HEK293 (cell line): Measurements from ENCODE around the gene KMT2D.

ENCODE experiments used
- EGR2 ChIP-seq: fragments of 450-650 bp; formaldehyde crosslinking; IDR thresholded peaks from 2 replicates; pipeline ENCODE4 v1.5.1; 2016; ENCODE audit warnings: low read depth, missing biosample characterization, missing genetic modification characterization
- GLI2 ChIP-seq: fragments of 450-650 bp; formaldehyde crosslinking; IDR thresholded peaks from 2 replicates; pipeline ENCODE4; 2017; ENCODE audit warnings: missing biosample characterization, missing genetic modification characterization, low read depth, borderline replicate concordance
- GLI4 ChIP-seq: fragments of 450-650 bp; formaldehyde crosslinking; IDR thresholded peaks from 2 replicates; pipeline ENCODE4 v1.5.1; 2016; ENCODE audit warnings: missing biosample characterization, missing genetic modification characterization
- HOXA7 ChIP-seq: sonication (generic); formaldehyde crosslinking; IDR thresholded peaks from 2 replicates; pipeline ENCODE4 v1.8.1; 2022; ENCODE audit warnings: missing genetic modification reagents, borderline replicate concordance
- HOXD13 ChIP-seq: sonication (generic); formaldehyde crosslinking; IDR thresholded peaks from 2 replicates; pipeline ENCODE4 v1.8.0; 2022; ENCODE audit warnings: missing genetic modification reagents, borderline replicate concordance
- KLF1 ChIP-seq: fragments of 450-650 bp; formaldehyde crosslinking; IDR thresholded peaks from 2 replicates; pipeline ENCODE4 v1.5.1; 2016; ENCODE audit warnings: missing biosample characterization, missing genetic modification characterization
- SCRT1 ChIP-seq: fragments of 450-650 bp; formaldehyde crosslinking; IDR thresholded peaks from 2 replicates; pipeline ENCODE4 v1.5.1; 2016; ENCODE audit warnings: missing biosample characterization, missing genetic modification characterization, borderline replicate concordance
- WT1 ChIP-seq: fragments of 450-650 bp; formaldehyde crosslinking; IDR thresholded peaks from 2 replicates; pipeline ENCODE4 v1.5.1; 2016; ENCODE audit warnings: missing biosample characterization, missing genetic modification characterization
- ZBTB8A ChIP-seq: fragments of 450-650 bp; formaldehyde crosslinking; IDR thresholded peaks from 2 replicates; pipeline ENCODE4 v1.5.1; 2016; ENCODE audit warnings: missing biosample characterization, missing genetic modification characterization
- ZEB2 ChIP-seq: fragments of 450-650 bp; formaldehyde crosslinking; IDR thresholded peaks from 2 replicates; pipeline ENCODE4 v1.5.1; 2016; ENCODE audit warnings: missing biosample characterization, missing genetic modification characterization
- ZFP37 ChIP-seq: fragments of 450-650 bp; formaldehyde crosslinking; IDR thresholded peaks from 2 replicates; pipeline ENCODE4 v1.5.1; 2016; ENCODE audit warnings: missing biosample characterization, missing genetic modification characterization
- ZNF121 ChIP-seq: fragments of 450-650 bp; formaldehyde crosslinking; IDR thresholded peaks from 2 replicates; pipeline ENCODE4 v1.5.1; 2016; ENCODE audit warnings: missing biosample characterization, missing genetic modification characterization
- ZNF174 ChIP-seq: fragments of 450-650 bp; formaldehyde crosslinking; IDR thresholded peaks from 2 replicates; pipeline ENCODE4 v1.5.0; 2017; ENCODE audit warnings: missing biosample characterization, mild to moderate bottlenecking, missing genetic modification characterization
- ZNF2 ChIP-seq: fragments of 450-650 bp; formaldehyde crosslinking; IDR thresholded peaks from 2 replicates; pipeline ENCODE4 v1.5.1; 2016; ENCODE audit warnings: missing biosample characterization, missing genetic modification characterization
- ZNF221 ChIP-seq: fragments of 450-650 bp; formaldehyde crosslinking; IDR thresholded peaks from 2 replicates; pipeline ENCODE4 v1.5.1; 2017; ENCODE audit warnings: missing biosample characterization, missing genetic modification characterization, borderline replicate concordance
- ZNF239 ChIP-seq: fragments of 450-650 bp; formaldehyde crosslinking; IDR thresholded peaks from 2 replicates; pipeline ENCODE4 v1.5.1; 2016; ENCODE audit warnings: missing biosample characterization, missing genetic modification characterization
- ZNF354C ChIP-seq: fragments of 450-650 bp; formaldehyde crosslinking; IDR thresholded peaks from 2 replicates; pipeline ENCODE4 v1.5.1; 2016; ENCODE audit warnings: missing biosample characterization, missing genetic modification characterization, low read depth, borderline replicate concordance
- ZNF473 ChIP-seq: fragments of 450-650 bp; formaldehyde crosslinking; IDR thresholded peaks from 2 replicates; pipeline ENCODE4 v1.5.1; 2017; ENCODE audit warnings: missing biosample characterization, missing genetic modification characterization
- ZNF544 ChIP-seq: fragments of 450-650 bp; formaldehyde crosslinking; IDR thresholded peaks from 2 replicates; pipeline ENCODE4 v1.5.0; 2017; ENCODE audit warnings: missing biosample characterization, missing genetic modification characterization
- ZNF548 ChIP-seq: fragments of 450-650 bp; formaldehyde crosslinking; IDR thresholded peaks from 2 replicates; pipeline ENCODE4 v1.5.1; 2016; ENCODE audit warnings: missing biosample characterization, missing genetic modification characterization
- ZNF596 ChIP-seq: fragments of 450-650 bp; IDR thresholded peaks from 2 replicates; pipeline ENCODE4 v1.5.0; 2018; ENCODE audit warnings: missing biosample characterization, mild to moderate bottlenecking, missing genetic modification characterization, moderate library complexity
- ZNF776 ChIP-seq: fragments of 450-650 bp; formaldehyde crosslinking; IDR thresholded peaks from 2 replicates; pipeline ENCODE4 v1.5.0; 2017; ENCODE audit warnings: missing biosample characterization, missing genetic modification characterization, borderline replicate concordance
- ZNF777 ChIP-seq: fragments of 450-650 bp; formaldehyde crosslinking; IDR thresholded peaks from 2 replicates; pipeline ENCODE4 v1.5.1; 2017; ENCODE audit warnings: missing biosample characterization, missing genetic modification characterization, borderline replicate concordance
- ZNF785 ChIP-seq: fragments of 450-650 bp; formaldehyde crosslinking; IDR thresholded peaks from 2 replicates; pipeline ENCODE4 v1.5.1; 2016; ENCODE audit warnings: missing biosample characterization, missing genetic modification characterization
- ZNF837 ChIP-seq: fragments of 450-650 bp; formaldehyde crosslinking; IDR thresholded peaks from 2 replicates; pipeline ENCODE4 v1.5.1; 2016; ENCODE audit warnings: missing biosample characterization, missing genetic modification characterization
- TF ChIP-seq, protein P1 (sequence below): fragments of 450-650 bp; formaldehyde crosslinking; IDR thresholded peaks from 2 replicates; pipeline ENCODE4 v1.5.1; 2016; ENCODE audit warnings: missing biosample characterization, missing genetic modification characterization
- TF ChIP-seq, protein P2 (sequence below): fragments of 450-650 bp; formaldehyde crosslinking; IDR thresholded peaks from 2 replicates; pipeline ENCODE4 v1.5.1; 2016; ENCODE audit warnings: missing biosample characterization, missing genetic modification characterization
- TF ChIP-seq, protein P3 (sequence below): fragments of 450-650 bp; formaldehyde crosslinking; IDR thresholded peaks from 2 replicates; pipeline ENCODE4 v1.5.1; 2016; ENCODE audit warnings: missing biosample characterization, missing genetic modification characterization
- TF ChIP-seq, protein P4 (sequence below): fragments of 450-650 bp; formaldehyde crosslinking; IDR thresholded peaks from 2 replicates; pipeline ENCODE4 v1.5.1; 2016; ENCODE audit warnings: missing biosample characterization, missing genetic modification characterization, low read depth
- TF ChIP-seq, protein P5 (sequence below): fragments of 450-650 bp; formaldehyde crosslinking; IDR thresholded peaks from 2 replicates; pipeline ENCODE4 v1.5.1; 2016; ENCODE audit warnings: missing biosample characterization, missing genetic modification characterization
- TF ChIP-seq, protein P6 (sequence below): fragments of 450-650 bp; formaldehyde crosslinking; IDR thresholded peaks from 2 replicates; pipeline ENCODE4 v1.5.1; 2016; ENCODE audit warnings: missing biosample characterization, missing genetic modification characterization

The KMT2D gene

GRCh38 chr12:49092086-49092815 lies 31.7 kb upstream of the KMT2D start (continued):
- TF ChIP-seq, protein P1, sequence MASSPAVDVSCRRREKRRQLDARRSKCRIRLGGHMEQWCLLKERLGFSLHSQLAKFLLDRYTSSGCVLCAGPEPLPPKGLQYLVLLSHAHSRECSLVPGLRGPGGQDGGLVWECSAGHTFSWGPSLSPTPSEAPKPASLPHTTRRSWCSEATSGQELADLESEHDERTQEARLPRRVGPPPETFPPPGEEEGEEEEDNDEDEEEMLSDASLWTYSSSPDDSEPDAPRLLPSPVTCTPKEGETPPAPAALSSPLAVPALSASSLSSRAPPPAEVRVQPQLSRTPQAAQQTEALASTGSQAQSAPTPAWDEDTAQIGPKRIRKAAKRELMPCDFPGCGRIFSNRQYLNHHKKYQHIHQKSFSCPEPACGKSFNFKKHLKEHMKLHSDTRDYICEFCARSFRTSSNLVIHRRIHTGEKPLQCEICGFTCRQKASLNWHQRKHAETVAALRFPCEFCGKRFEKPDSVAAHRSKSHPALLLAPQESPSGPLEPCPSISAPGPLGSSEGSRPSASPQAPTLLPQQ = no peak
- TF ChIP-seq, protein P2, sequence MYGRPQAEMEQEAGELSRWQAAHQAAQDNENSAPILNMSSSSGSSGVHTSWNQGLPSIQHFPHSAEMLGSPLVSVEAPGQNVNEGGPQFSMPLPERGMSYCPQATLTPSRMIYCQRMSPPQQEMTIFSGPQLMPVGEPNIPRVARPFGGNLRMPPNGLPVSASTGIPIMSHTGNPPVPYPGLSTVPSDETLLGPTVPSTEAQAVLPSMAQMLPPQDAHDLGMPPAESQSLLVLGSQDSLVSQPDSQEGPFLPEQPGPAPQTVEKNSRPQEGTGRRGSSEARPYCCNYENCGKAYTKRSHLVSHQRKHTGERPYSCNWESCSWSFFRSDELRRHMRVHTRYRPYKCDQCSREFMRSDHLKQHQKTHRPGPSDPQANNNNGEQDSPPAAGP (tag by site-specific recombination) = no peak
- TF ChIP-seq ZNF354C (tag by site-specific recombination) (no peak), GLI2 (no peak), ZBTB8A (tag by site-specific recombination) (peak; percentile 61), ZNF473 (tag by site-specific recombination) (no peak), EGR2 (peak; percentile 45; the same call in 1 of the 2 replicates), HOXD13 (CRISPR knock-in tag) (no peak), ZNF776 (tag by site-specific recombination) (no peak), ZNF596 (tag by site-specific recombination) (no peak), ZEB2 (tag by site-specific recombination) (no peak), ZNF2 (tag by site-specific recombination) (no peak), ZNF221 (tag by site-specific recombination) (no peak), ZNF239 (tag by site-specific recombination) (no peak), ZNF121 (no peak), KLF1 (no peak), SCRT1 (tag by site-specific recombination) (no peak), ZNF785 (no peak), ZNF174 (tag by site-specific recombination) (no peak), ZNF837 (tag by site-specific recombination) (no peak), GLI4 (tag by site-specific recombination) (no peak), ZNF777 (tag by site-specific recombination) (no peak), WT1 (no peak), HOXA7 (no peak), ZNF548 (tag by site-specific recombination) (no peak), ZFP37 (tag by site-specific recombination) (no peak), ZNF544 (tag by site-specific recombination) (no peak)
- TF ChIP-seq, protein P3, sequence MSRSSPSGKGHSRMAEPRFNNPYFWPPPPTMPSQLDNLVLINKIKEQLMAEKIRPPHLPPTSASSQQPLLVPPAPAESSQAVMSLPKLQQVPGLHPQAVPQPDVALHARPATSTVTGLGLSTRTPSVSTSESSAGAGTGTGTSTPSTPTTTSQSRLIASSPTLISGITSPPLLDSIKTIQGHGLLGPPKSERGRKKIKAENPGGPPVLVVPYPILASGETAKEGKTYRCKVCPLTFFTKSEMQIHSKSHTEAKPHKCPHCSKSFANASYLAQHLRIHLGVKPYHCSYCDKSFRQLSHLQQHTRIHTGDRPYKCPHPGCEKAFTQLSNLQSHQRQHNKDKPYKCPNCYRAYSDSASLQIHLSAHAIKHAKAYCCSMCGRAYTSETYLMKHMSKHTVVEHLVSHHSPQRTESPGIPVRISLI (tag by site-specific recombination) = no peak
- TF ChIP-seq, protein P4, sequence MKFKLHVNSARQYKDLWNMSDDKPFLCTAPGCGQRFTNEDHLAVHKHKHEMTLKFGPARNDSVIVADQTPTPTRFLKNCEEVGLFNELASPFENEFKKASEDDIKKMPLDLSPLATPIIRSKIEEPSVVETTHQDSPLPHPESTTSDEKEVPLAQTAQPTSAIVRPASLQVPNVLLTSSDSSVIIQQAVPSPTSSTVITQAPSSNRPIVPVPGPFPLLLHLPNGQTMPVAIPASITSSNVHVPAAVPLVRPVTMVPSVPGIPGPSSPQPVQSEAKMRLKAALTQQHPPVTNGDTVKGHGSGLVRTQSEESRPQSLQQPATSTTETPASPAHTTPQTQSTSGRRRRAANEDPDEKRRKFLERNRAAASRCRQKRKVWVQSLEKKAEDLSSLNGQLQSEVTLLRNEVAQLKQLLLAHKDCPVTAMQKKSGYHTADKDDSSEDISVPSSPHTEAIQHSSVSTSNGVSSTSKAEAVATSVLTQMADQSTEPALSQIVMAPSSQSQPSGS (tag by site-specific recombination) = no peak
- TF ChIP-seq, protein P5, sequence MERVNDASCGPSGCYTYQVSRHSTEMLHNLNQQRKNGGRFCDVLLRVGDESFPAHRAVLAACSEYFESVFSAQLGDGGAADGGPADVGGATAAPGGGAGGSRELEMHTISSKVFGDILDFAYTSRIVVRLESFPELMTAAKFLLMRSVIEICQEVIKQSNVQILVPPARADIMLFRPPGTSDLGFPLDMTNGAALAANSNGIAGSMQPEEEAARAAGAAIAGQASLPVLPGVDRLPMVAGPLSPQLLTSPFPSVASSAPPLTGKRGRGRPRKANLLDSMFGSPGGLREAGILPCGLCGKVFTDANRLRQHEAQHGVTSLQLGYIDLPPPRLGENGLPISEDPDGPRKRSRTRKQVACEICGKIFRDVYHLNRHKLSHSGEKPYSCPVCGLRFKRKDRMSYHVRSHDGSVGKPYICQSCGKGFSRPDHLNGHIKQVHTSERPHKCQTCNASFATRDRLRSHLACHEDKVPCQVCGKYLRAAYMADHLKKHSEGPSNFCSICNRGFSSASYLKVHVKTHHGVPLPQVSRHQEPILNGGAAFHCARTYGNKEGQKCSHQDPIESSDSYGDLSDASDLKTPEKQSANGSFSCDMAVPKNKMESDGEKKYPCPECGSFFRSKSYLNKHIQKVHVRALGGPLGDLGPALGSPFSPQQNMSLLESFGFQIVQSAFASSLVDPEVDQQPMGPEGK (tag by site-specific recombination) = peak; percentile 41; the same call in 1 of the 2 replicates
- TF ChIP-seq, protein P6, sequence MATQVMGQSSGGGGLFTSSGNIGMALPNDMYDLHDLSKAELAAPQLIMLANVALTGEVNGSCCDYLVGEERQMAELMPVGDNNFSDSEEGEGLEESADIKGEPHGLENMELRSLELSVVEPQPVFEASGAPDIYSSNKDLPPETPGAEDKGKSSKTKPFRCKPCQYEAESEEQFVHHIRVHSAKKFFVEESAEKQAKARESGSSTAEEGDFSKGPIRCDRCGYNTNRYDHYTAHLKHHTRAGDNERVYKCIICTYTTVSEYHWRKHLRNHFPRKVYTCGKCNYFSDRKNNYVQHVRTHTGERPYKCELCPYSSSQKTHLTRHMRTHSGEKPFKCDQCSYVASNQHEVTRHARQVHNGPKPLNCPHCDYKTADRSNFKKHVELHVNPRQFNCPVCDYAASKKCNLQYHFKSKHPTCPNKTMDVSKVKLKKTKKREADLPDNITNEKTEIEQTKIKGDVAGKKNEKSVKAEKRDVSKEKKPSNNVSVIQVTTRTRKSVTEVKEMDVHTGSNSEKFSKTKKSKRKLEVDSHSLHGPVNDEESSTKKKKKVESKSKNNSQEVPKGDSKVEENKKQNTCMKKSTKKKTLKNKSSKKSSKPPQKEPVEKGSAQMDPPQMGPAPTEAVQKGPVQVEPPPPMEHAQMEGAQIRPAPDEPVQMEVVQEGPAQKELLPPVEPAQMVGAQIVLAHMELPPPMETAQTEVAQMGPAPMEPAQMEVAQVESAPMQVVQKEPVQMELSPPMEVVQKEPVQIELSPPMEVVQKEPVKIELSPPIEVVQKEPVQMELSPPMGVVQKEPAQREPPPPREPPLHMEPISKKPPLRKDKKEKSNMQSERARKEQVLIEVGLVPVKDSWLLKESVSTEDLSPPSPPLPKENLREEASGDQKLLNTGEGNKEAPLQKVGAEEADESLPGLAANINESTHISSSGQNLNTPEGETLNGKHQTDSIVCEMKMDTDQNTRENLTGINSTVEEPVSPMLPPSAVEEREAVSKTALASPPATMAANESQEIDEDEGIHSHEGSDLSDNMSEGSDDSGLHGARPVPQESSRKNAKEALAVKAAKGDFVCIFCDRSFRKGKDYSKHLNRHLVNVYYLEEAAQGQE (tag by site-specific recombination) = no peak
